Breast epithelium (tissue), 3 donors: ENCODE data around the gene NNAT.

ENCODE experiments used
- POLR2A ChIP-seq: fragments of 450-650 bp; IDR thresholded peaks from one replicate; pipeline ENCODE4 v1.6.1; 2016; ENCODE audit warnings: antibody characterized with exemption, mild to moderate bottlenecking, moderate library complexity
- TF ChIP-seq, protein P1 (sequence below), 3 donors: fragments of 450-650 bp; IDR thresholded peaks; one replicate each; pipeline ENCODE4 v1.5.1; 2016 to 2017; ENCODE audit warnings: antibody characterized with exemption in 3 of 3, mild to moderate bottlenecking in 3 of 3, moderate library complexity in 3 of 3

DNA sequence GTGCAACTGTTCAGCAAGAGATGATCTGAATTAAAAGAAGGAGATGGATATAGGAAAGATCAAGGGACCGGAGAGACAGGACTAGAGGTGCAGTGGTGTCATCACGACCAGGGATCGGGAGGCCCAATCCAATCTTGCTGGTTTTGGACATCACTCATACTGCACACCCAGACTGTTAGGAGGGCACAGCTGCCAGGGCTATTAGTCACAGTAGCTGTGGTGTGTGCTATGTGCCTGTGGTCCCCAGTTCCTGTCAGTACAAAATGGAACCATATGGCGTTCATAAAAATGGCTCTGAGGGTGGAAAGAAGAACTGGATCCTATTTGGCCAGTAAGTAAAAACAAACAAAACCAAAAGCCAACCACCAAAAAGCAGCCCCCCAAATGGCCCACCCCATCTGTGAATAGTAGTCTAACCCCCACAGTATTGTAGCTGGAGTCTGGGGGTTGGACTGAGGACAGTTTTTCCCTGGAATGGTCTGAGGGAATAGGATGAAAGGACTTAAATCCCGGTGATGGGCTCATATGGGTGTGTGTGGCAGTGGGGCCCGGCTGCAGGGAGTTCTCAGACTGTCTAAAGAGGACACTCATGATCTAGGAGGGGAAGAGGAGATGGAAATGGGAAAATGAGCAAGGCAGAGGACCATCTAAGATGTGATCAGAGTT, 9.3 kb upstream of the NNAT start:
- TF ChIP-seq, protein P1, sequence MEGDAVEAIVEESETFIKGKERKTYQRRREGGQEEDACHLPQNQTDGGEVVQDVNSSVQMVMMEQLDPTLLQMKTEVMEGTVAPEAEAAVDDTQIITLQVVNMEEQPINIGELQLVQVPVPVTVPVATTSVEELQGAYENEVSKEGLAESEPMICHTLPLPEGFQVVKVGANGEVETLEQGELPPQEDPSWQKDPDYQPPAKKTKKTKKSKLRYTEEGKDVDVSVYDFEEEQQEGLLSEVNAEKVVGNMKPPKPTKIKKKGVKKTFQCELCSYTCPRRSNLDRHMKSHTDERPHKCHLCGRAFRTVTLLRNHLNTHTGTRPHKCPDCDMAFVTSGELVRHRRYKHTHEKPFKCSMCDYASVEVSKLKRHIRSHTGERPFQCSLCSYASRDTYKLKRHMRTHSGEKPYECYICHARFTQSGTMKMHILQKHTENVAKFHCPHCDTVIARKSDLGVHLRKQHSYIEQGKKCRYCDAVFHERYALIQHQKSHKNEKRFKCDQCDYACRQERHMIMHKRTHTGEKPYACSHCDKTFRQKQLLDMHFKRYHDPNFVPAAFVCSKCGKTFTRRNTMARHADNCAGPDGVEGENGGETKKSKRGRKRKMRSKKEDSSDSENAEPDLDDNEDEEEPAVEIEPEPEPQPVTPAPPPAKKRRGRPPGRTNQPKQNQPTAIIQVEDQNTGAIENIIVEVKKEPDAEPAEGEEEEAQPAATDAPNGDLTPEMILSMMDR (IDR thresholded peaks at IDR 0.05) = no peak
- no peak for TF ChIP-seq POLR2A
